Heart left ventricle (tissue), 13 donors: ENCODE data around the gene ABCA1.

Source experiments
- POLR2A ChIP-seq, 2 donors: fragments of 450-650 bp; IDR thresholded peaks; one replicate each; pipeline ENCODE4 v1.6.1; 2017; ENCODE audit warnings: antibody characterized with exemption in 2 of 2, mild to moderate bottlenecking in 2 of 2, moderate library complexity in 2 of 2
- TF ChIP-seq, protein P1 (sequence below), 12 donors: fragments of 200-600 bp; sonication (generic) in 4 of 12; IDR thresholded peaks; one replicate each; pipeline versions ENCODE4 v1.5.0 to v1.8.0; 2018 to 2022; ENCODE audit warnings: antibody characterized with exemption in 12 of 12, mild to moderate bottlenecking in 5 of 12
- donor health status: ischemic (EF 13 %, LVEDD 7.1; RV severe dilation, severe dysfunction).
- donor health status: DM: no; HTN: yes; CAD: no.
- donor health status: DM: no; HTN: no; CAD: no.
- donor health status: ischemic (EF 25% LVEDD 6.9; RV normal size, moderate dysfunction).
- donor health status: ischemic (EF 25% LVEDD 5.7; RV mildly dilated, moderate dysfunction).
- donor health status: ischemic (EF 35%, LVEDD 5.7; RV mildly dilated, moderate dysfunction).
- donor health status: nonischemic (EF 11% LVEDD 7.7; RV severe dilation, severe dysfunction).
- donor health status: DM: yes; HTN: yes; CAD: no.
- donor health status: PGD.
- donor health status: ischemic (EF 29% LVEDD 5.4; RV normal size, mild dysfunction).
- donor health status: nonischemic (EF 23%, LVEDD 6.1; RV moderate dilation, normal function).

DNA sequence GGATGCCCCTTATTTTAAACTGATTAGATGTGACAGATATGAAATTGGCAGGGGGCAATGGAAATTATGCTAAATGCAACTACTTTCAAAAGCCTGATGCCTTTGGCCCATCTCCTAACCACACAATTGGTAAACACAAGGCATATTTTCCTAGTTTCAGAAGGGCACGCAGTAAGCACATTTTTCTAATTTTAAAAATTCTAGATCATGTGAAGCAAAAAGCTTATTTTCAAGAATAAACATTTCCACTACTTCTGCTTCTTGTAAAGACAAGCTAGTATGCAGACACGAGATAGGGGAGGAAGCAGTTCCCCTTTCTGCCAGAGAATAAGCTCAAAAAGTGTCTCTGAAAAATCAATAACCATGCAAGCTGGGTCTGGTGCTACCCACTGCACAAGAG is 67.7 kb downstream of the ABCA1 start:
- TF ChIP-seq, protein P1, sequence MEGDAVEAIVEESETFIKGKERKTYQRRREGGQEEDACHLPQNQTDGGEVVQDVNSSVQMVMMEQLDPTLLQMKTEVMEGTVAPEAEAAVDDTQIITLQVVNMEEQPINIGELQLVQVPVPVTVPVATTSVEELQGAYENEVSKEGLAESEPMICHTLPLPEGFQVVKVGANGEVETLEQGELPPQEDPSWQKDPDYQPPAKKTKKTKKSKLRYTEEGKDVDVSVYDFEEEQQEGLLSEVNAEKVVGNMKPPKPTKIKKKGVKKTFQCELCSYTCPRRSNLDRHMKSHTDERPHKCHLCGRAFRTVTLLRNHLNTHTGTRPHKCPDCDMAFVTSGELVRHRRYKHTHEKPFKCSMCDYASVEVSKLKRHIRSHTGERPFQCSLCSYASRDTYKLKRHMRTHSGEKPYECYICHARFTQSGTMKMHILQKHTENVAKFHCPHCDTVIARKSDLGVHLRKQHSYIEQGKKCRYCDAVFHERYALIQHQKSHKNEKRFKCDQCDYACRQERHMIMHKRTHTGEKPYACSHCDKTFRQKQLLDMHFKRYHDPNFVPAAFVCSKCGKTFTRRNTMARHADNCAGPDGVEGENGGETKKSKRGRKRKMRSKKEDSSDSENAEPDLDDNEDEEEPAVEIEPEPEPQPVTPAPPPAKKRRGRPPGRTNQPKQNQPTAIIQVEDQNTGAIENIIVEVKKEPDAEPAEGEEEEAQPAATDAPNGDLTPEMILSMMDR (IDR thresholded peaks at IDR 0.05) = no peak
- TF ChIP-seq POLR2A (IDR thresholded peaks at IDR 0.05) = no peak
